NB4 (cell line): ENCODE data around the gene MAST4.

Experiments
- DNase-seq: peaks from one replicate; pipeline ENCODE4 v3.0.0; 2010; ENCODE audit warnings: low read depth
- H3K4me3 ChIP-seq: one replicate; pipeline ENCODE4 v1.5.1; 2011; ENCODE audit warnings: mild to moderate bottlenecking, low read depth, low read length, moderate library complexity
- MYC ChIP-seq: IDR thresholded peaks from 2 replicates; pipeline ENCODE4 v1.6.1; 2011; ENCODE audit warnings: low read depth, low read length
- POLR2A ChIP-seq: IDR thresholded peaks from 2 replicates; pipeline ENCODE4 v1.6.1; 2011; ENCODE audit warnings: mild to moderate bottlenecking; ENCODE audit not compliant: insufficient read length; ENCODE audit errors: extremely low read depth
- TF ChIP-seq, protein P1 (sequence below): IDR thresholded peaks from one replicate; pipeline ENCODE4 v1.5.1; 2012; ENCODE audit warnings: low read depth, low read length
- TF ChIP-seq, protein P2 (sequence below): IDR thresholded peaks from 2 replicates; pipeline ENCODE4 v1.6.1; 2011; ENCODE audit warnings: low read depth, low read length

The MAST4 gene

DNA sequence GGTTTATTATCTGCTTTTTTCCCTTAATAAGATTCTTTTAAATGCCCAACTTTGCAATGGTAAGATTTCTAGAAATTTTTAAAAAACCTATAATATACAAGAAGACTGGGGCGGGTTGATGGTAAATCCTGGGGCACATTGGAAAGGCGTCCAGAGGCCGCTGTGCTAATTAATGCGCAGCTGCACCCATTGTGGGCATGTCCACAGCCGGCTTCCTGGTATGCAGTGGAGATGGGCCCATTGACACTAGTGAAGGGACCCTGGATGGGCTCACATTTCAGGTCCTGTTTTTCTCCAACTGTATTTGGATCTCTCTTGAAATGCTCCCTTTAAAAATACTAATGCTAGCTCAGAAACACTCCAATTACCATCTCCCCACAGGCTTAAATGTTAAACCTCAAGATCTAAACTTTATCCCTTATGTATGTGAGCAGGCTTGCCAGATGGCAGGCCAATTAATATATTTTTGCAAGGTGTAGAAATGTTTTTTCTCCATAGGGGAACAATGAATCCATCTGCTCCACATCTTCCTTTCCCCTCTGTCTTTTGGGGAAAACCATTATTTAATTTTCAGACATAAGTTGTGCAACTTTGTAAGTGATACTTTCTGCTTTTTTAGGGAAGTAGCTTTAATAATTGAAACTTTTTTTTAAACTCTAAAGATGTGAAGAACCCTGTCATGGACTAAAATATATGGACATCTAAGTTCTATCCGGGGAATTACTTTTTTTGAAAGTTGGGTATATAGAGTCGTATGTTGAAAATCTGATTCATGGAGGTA is 423.1 kb downstream of the MAST4 start:
- no peak overlapping the region for H3K4me3 ChIP-seq
- TF ChIP-seq, protein P1, sequence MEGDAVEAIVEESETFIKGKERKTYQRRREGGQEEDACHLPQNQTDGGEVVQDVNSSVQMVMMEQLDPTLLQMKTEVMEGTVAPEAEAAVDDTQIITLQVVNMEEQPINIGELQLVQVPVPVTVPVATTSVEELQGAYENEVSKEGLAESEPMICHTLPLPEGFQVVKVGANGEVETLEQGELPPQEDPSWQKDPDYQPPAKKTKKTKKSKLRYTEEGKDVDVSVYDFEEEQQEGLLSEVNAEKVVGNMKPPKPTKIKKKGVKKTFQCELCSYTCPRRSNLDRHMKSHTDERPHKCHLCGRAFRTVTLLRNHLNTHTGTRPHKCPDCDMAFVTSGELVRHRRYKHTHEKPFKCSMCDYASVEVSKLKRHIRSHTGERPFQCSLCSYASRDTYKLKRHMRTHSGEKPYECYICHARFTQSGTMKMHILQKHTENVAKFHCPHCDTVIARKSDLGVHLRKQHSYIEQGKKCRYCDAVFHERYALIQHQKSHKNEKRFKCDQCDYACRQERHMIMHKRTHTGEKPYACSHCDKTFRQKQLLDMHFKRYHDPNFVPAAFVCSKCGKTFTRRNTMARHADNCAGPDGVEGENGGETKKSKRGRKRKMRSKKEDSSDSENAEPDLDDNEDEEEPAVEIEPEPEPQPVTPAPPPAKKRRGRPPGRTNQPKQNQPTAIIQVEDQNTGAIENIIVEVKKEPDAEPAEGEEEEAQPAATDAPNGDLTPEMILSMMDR: no peak
- TF ChIP-seq MYC: no peak
- TF ChIP-seq, protein P2, sequence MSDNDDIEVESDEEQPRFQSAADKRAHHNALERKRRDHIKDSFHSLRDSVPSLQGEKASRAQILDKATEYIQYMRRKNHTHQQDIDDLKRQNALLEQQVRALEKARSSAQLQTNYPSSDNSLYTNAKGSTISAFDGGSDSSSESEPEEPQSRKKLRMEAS: no peak
- TF ChIP-seq POLR2A: no peak
- DNase-seq: no peak

DNA sequence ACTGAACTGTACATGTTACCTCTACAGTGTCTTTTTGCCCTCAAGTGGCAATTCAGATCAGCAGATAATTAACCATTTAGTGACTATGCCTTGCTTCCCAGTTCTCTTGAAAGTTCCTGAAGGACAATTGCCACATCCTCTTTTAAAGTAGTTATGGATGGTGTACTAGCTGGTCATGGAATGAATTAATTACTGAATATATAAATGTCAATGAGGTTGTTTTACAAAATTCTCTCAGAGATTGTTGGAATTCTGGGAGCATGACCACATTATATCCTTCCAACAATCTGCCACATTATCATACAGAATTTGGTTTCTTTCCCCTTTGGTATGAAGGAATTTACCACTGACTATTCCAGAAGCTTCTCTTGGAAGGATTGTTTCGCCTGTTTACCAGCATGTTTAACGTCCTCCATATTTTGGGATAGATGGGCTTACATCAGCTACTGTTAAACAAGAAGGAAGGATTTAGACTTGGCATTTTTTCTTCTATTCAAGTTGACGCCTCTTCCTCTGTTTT is 424.0 kb downstream of the MAST4 start:
- TF ChIP-seq MYC (no peak), POLR2A (no peak)
- TF ChIP-seq, protein P2: no peak
- TF ChIP-seq, protein P1: no peak

DNA sequence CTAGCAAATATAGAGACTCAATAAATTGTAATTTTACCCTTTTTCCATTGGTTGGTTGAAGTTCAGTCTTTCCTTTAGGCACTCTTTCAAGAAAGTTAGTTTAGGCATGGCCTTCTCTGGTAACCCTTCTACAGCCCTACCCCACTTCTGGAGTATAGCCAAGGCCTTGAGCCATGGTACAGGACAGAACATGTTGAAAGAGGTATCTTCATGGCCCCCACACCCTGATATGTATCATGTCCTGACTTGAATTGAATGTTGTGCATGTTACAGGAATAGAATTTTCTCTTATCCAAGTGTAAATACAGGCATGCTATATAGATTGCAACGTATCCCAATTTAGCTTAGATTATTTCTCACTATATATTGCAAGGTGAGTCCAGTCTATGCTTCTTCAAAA is 424.8 kb downstream of the MAST4 start:
- DNase-seq: no peak
- no peak overlapping the region for H3K4me3 ChIP-seq
- TF ChIP-seq, protein P2: no peak
- TF ChIP-seq, protein P1: no peak
- TF ChIP-seq MYC (no peak), POLR2A (no peak)

More for the DNA sequence above, 424.0 kb downstream of the MAST4 start:
- DNase-seq: no peak
- H3K4me3 ChIP-seq: no peak overlapping the region

DNA sequence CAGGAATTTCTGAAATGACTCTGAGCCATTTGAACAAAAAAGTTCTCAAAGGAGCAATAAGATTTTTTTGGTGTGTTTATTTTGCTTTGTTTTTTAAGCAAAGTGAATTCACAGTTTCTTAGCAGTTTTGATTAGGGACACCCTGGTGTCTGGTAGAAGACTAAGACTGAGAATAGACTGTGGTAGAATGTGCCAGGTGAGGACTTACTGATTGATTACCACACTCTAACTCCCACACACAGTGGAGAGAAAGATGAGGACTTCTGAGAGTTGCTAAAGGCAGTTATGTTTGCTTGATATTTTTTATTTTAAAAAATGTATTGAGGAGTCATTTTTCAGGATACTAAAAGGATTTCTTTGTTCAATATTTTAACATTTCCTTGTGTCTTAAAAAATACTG is 425.3 kb downstream of the MAST4 start:
- no peak overlapping the region for H3K4me3 ChIP-seq
- DNase-seq: no peak
- TF ChIP-seq POLR2A: no peak
- TF ChIP-seq, protein P1: no peak
- TF ChIP-seq, protein P2: no peak
- no peak for TF ChIP-seq MYC

DNA sequence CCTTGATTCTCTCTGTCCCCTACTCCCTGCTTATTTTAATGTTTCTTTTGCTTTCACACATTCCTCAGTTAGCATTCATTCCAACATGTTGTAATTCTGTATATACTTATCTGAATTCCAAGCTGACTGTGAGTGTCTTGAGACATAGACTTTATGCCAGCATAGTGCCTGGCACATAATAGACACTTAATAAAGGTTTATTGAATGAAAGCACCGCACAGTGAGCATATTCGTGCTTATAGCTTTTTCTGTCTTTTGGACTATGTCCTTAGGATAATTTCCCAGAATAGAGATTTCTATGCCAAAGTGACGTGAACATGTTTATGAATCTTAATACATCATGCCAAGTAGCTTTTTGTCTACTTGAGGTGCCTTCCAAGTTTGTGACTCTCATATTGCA is 425.8 kb downstream of the MAST4 start:
- no peak overlapping the region for H3K4me3 ChIP-seq
- DNase-seq: no peak
- TF ChIP-seq, protein P2: no peak
- TF ChIP-seq, protein P1: no peak
- TF ChIP-seq MYC (no peak), POLR2A (no peak)
